H1 (cell line): ENCODE results near the gene SLCO4C1. TPM values are rescaled to one million over a fixed set of nuclear protein-coding genes. Genes with fewer than 3 reads are reported as not detected.

Experiments used
- CTCF ChIA-PET: fragments of 300-600 bp; sonication (Branson Sonifier 250); formaldehyde crosslinking; loops from one replicate; lab custom pipeline; 2021; ENCODE audit not compliant: partially characterized antibody; lab: Charles Lee
- POLR2A ChIA-PET: fragments of 300-600 bp; sonication (Branson Sonifier 250); formaldehyde crosslinking; loops from one replicate; lab custom pipeline; 2021; ENCODE audit warnings: inconsistent platforms; ENCODE audit not compliant: partially characterized antibody; lab: Charles Lee
- DNase-seq, 2 experiments: peaks; one replicate each; pipeline versions ENCODE4 v3.0.0 to v3.0.0-alpha.2; 2010 to 2022; ENCODE audit warnings: low spot score in 2 of 2, low read depth in 1 of 2, mixed read lengths in 1 of 2
- FAIRE-seq: peaks from 2 replicates; lab custom pipeline; 2011; peaks lifted over from hg19 to GRCh38; lab: Jason Lieb, UNC
- H2AFZ ChIP-seq: 2 replicates; pipeline ENCODE4 v1.8.1; 2012; ENCODE audit warnings: low read length, inconsistent platforms
- H2AK5ac ChIP-seq: 2 replicates; pipeline ENCODE4 v1.6.1; 2013; ENCODE audit warnings: low read depth, low read length
- H2BK120ac ChIP-seq: replicated peaks from 2 replicates; pipeline ENCODE3; 2013; ENCODE audit warnings: low read depth, low read length, inconsistent platforms
- H2BK12ac ChIP-seq: 2 replicates; pipeline ENCODE4 v1.6.1; 2013; ENCODE audit warnings: low read depth, low read length
- H2BK15ac ChIP-seq: 2 replicates; pipeline ENCODE4 v1.6.1; 2013; ENCODE audit warnings: low read length
- H2BK20ac ChIP-seq: 2 replicates; pipeline ENCODE4 v1.6.1; 2013; ENCODE audit warnings: low read length
- H2BK5ac ChIP-seq: 2 replicates; pipeline ENCODE4 v1.6.1; 2013; ENCODE audit warnings: low read depth, low read length
- H3K14ac ChIP-seq: 2 replicates; pipeline ENCODE4 v1.6.1; 2013; ENCODE audit warnings: inconsistent platforms; ENCODE audit not compliant: insufficient read length
- H3K18ac ChIP-seq: 2 replicates; pipeline ENCODE4 v1.6.1; 2013; ENCODE audit warnings: low read length; ENCODE audit errors: extremely low read depth
- H3K23ac ChIP-seq: 2 replicates; pipeline ENCODE4 v1.6.1; 2013; ENCODE audit warnings: inconsistent platforms; ENCODE audit not compliant: insufficient read length
- H3K23me2 ChIP-seq: 2 replicates; pipeline ENCODE4 v1.6.1; 2013; ENCODE audit warnings: low read depth, low read length
- H3K27ac ChIP-seq: 2 replicates; pipeline ENCODE4 v1.6.1; 2011; ENCODE audit warnings: low read depth, low read length, inconsistent platforms
- H3K27me3 ChIP-seq, 4 experiments: replicated peaks in 1 of 4; 1 replicate in 1 of 4; 2 replicates in 3 of 4; pipeline versions ENCODE4 v1.6.1 to v1.8.1; 2011 to 2013; ENCODE audit warnings: low read length in 3 of 4, mild to moderate bottlenecking in 3 of 4, inconsistent platforms in 2 of 4, mixed read lengths in 2 of 4, moderate library complexity in 1 of 4; ENCODE audit not compliant: control insufficient read depth in 3 of 4, insufficient read depth in 3 of 4; ENCODE audit errors: extremely low read depth in 1 of 4
- H3K36me3 ChIP-seq, 4 experiments: 2 replicates each; pipeline versions ENCODE4 v1.6.1 to v1.8.1; 2011 to 2013; ENCODE audit warnings: mild to moderate bottlenecking in 4 of 4, low read length in 3 of 4, moderate library complexity in 2 of 4, control low read depth in 1 of 4, inconsistent platforms in 1 of 4; ENCODE audit not compliant: insufficient read depth in 4 of 4, control insufficient read depth in 2 of 4
- H3K4ac ChIP-seq: replicated peaks from 2 replicates; pipeline ENCODE3; 2013; ENCODE audit warnings: low read length, low read depth, mixed read lengths, inconsistent platforms; ENCODE audit not compliant: insufficient read length
- H3K4me1 ChIP-seq, 4 experiments: replicated peaks in 1 of 4; 1 replicate in 1 of 4; 2 replicates in 3 of 4; pipeline versions ENCODE4 v1.6.1 to v1.8.1; 2011 to 2013; ENCODE audit warnings: low read length in 3 of 4, inconsistent platforms in 2 of 4, mixed read lengths in 1 of 4; ENCODE audit not compliant: insufficient read depth in 4 of 4, control insufficient read depth in 3 of 4
- H3K4me2 ChIP-seq, 2 experiments: 2 replicates each; pipeline versions ENCODE4 v1.6.1 to v1.8.1; 2011 to 2013; ENCODE audit warnings: low read depth in 2 of 2, low read length in 2 of 2, control low read depth in 1 of 2, inconsistent platforms in 1 of 2, mild to moderate bottlenecking in 1 of 2; ENCODE audit not compliant: insufficient read depth in 1 of 2
- H3K4me3 ChIP-seq, 4 experiments: fragments of 200-600, 300-600 bp in 1 of 4; sonication (generic), shearing (Covaris generic), sonication (Bioruptor Twin) in 1 of 4; 2 replicates each; pipeline versions ENCODE4 v1.5.1 to v1.8.1; 2011 to 2016; ENCODE audit warnings: low read length in 4 of 4, low read depth in 3 of 4, control low read depth in 2 of 4, inconsistent platforms in 2 of 4, mild to moderate bottlenecking in 2 of 4, mixed read lengths in 1 of 4, moderate library complexity in 1 of 4; ENCODE audit not compliant: insufficient read depth in 2 of 4; ENCODE audit errors: extremely low read depth in 1 of 4
- H3K56ac ChIP-seq: replicated peaks from 2 replicates; pipeline ENCODE3; 2013; ENCODE audit warnings: low read depth, mild to moderate bottlenecking, mixed read lengths, low read length, inconsistent platforms; ENCODE audit not compliant: insufficient read length
- H3K79me1 ChIP-seq: 2 replicates; pipeline ENCODE4 v1.6.1; 2013; ENCODE audit warnings: low read depth, low read length, control low read depth
- H3K79me2 ChIP-seq, 2 experiments: 2 replicates each; pipeline versions ENCODE4 v1.6.1 to v1.8.1; 2012 to 2013; ENCODE audit warnings: low read length in 2 of 2, mild to moderate bottlenecking in 2 of 2, inconsistent platforms in 1 of 2; ENCODE audit not compliant: insufficient read depth in 2 of 2, control insufficient read depth in 1 of 2
- H3K9ac ChIP-seq, 4 experiments: replicated peaks in 1 of 4; 1 replicate in 1 of 4; 2 replicates in 3 of 4; pipeline versions ENCODE4 v1.6.1 to v1.8.1; 2011 to 2013; ENCODE audit warnings: low read depth in 3 of 4, low read length in 3 of 4, control low read depth in 2 of 4, mild to moderate bottlenecking in 2 of 4, moderate library complexity in 2 of 4, inconsistent platforms in 1 of 4; ENCODE audit errors: extremely low read depth in 1 of 4
- H3K9me3 ChIP-seq, 2 experiments: 2 replicates each; pipeline versions ENCODE4 v1.6.1 to v1.8.1; 2012 to 2013; ENCODE audit warnings: mild to moderate bottlenecking in 2 of 2, moderate library complexity in 2 of 2, control low read depth in 1 of 2, inconsistent platforms in 1 of 2, low read depth in 1 of 2, low read length in 1 of 2, mixed read lengths in 1 of 2; ENCODE audit not compliant: insufficient read depth in 2 of 2
- H4K20me1 ChIP-seq, 2 experiments: replicated peaks in 1 of 2; 2 replicates each; pipeline versions ENCODE3 to v1.8.1; 2011 to 2013; ENCODE audit warnings: inconsistent platforms in 2 of 2, low read length in 2 of 2, mild to moderate bottlenecking in 1 of 2; ENCODE audit not compliant: insufficient read depth in 2 of 2, control insufficient read depth in 1 of 2
- H4K5ac ChIP-seq: 2 replicates; pipeline ENCODE4 v1.6.1; 2013; ENCODE audit warnings: low read length, low read depth, mixed read lengths, inconsistent platforms; ENCODE audit not compliant: insufficient read length
- H4K8ac ChIP-seq: 2 replicates; pipeline ENCODE4 v1.8.0; 2013; ENCODE audit warnings: mild to moderate bottlenecking, moderate library complexity, low read length, inconsistent platforms; ENCODE audit not compliant: insufficient read depth; ENCODE audit errors: extremely low read depth
- H4K91ac ChIP-seq: replicated peaks from 2 replicates; pipeline ENCODE3; 2013; ENCODE audit warnings: low read length, mixed read lengths, inconsistent platforms; ENCODE audit not compliant: insufficient read length
- EGR1 ChIP-seq: IDR thresholded peaks from 2 replicates; pipeline ENCODE4 v1.6.1; 2011; ENCODE audit warnings: low read depth, low read length, borderline replicate concordance
- GABPA ChIP-seq: IDR thresholded peaks from 2 replicates; pipeline ENCODE4 v1.6.1; 2011; ENCODE audit warnings: mild to moderate bottlenecking, low read length, moderate library complexity, borderline replicate concordance; ENCODE audit not compliant: insufficient read depth
- KDM5A ChIP-seq: fragments of 200-600 bp; IDR thresholded peaks from 2 replicates; pipeline ENCODE4 v1.7.1; 2012; ENCODE audit warnings: mild to moderate bottlenecking, low read length, inconsistent platforms, mixed read lengths
- RAD21 ChIP-seq, 2 experiments: IDR thresholded peaks in 1 of 2; conservative IDR thresholded peaks in 1 of 2; 2 replicates each; pipeline ENCODE4 v1.6.1; 2011; ENCODE audit warnings: low read depth in 2 of 2, low read length in 2 of 2, improper control_type of control experiment in 1 of 2, inconsistent platforms in 1 of 2, mild to moderate bottlenecking in 1 of 2, moderate library complexity in 1 of 2
- WGBS, 2 experiments: shearing (Covaris generic) in 1 of 2; methylation state at CpG; one replicate each; pipeline versions ENCODE4 v1.1.6 to v1.1.7; 2013 to 2015; ENCODE audit warnings: low lambda C conversion rate in 2 of 2, mixed read lengths in 2 of 2, inconsistent platforms in 1 of 2, low coverage in 1 of 2, missing lambda C conversion rate in 1 of 2; ENCODE audit not compliant: insufficient replicate concordance in 2 of 2, insufficient coverage in 1 of 2, insufficient read length in 1 of 2; ENCODE audit errors: extremely low coverage in 1 of 2, missing lambda C conversion rate in 1 of 2; 5-methylcytosine and 5-hydroxymethylcytosine counted together
- polyA plus RNA-seq, 7 experiments: library from polyadenylated mRNA; depleted of rRNA in 3 of 7; stranded (reverse) in 5 of 7; unstranded in 2 of 7; fragments of >200 nt in 5 of 7; fragments of 200-250 nt in 2 of 7; gene quantifications; 1 replicate in 5 of 7; 2 replicates in 1 of 7; 4 replicates in 1 of 7; pipeline versions ENCODE4 v1.2.1 to v1.2.3, GENCODE V29; 2011 to 2013; ENCODE audit warnings: missing spikeins in 2 of 7, mixed read lengths in 2 of 7
- total RNA-seq: library from RNA; stranded (reverse); fragmentation: NEBNext Ultra II Directional; extraction: Animal tissue kit (Norgen Biotek cat#: 25700); gene quantifications from 2 replicates; pipeline ENCODE4 v1.2.1, GENCODE V29; 2021

Gene SLCO4C1
- total and polyA plus RNA-seq, 2 of the 8 experiments (the other 6 are each of a cell fraction or from before 2014, with no cell fraction given) = 1.3 to 4.9 TPM

- H3K36me3 ChIP-seq = no peaks in the 10 kb centered on the region
- no peak overlapping the region for H2AFZ ChIP-seq
- no peak overlapping the region for H3K4me2 ChIP-seq
- H3K79me2 ChIP-seq = no peaks in the 10 kb centered on the region
- no peaks in the 10 kb centered on the region for H4K20me1 ChIP-seq
- no peak overlapping the region for H3K14ac ChIP-seq
- H3K27ac ChIP-seq = no peak overlapping the region
- H2BK120ac ChIP-seq = no peak overlapping the region
- DNase-seq = no peak
- H2BK20ac ChIP-seq = no peak overlapping the region
- H3K56ac ChIP-seq = no peak overlapping the region
- no peak overlapping the region for H3K4me3 ChIP-seq
- no peak overlapping the region for H4K5ac ChIP-seq
- no peaks in the 10 kb centered on the region for H3K23me2 ChIP-seq
- no peak overlapping the region for H3K18ac ChIP-seq
- no peak overlapping the region for H2BK15ac ChIP-seq
- no peak overlapping the region for H3K9ac ChIP-seq
- H3K9me3 ChIP-seq = no peaks in the 10 kb centered on the region
- H3K27me3 ChIP-seq = no peaks in the 10 kb centered on the region
- ChIA-PET CTCF (no interaction called here), POLR2A (interaction anchor here (0.6 kb wide), 1 partner anchor 26 kb away, joined by 3 read pairs; no protein-coding TSS in a partner anchor)
- no peaks in the 10 kb centered on the region for H3K4me1 ChIP-seq
- no peak for FAIRE-seq
- H4K91ac ChIP-seq = no peak overlapping the region
- H2BK5ac ChIP-seq = no peak overlapping the region
- 92% methylated on average over 4 of the region's 4 CpGs; no CpG with 5 or more reads in 1 of the 2 experiments for WGBS, 2 experiments
- H2AK5ac ChIP-seq = no peak overlapping the region
- H2BK12ac ChIP-seq = no peak overlapping the region
- no peaks in the 10 kb centered on the region for H3K79me1 ChIP-seq
- H3K23ac ChIP-seq = no peak overlapping the region
- no peak overlapping the region for H4K8ac ChIP-seq
- H3K4ac ChIP-seq = no peak overlapping the region
- no peak for TF ChIP-seq KDM5A
- no peak for TF ChIP-seq GABPA
- TF ChIP-seq EGR1 = no peak
- TF ChIP-seq RAD21 (IDR thresholded peaks at IDR 0.05 in 1 of 2, conservative IDR thresholded peaks at IDR 0.05 in 1 of 2; ENCODE audit: low read depth in 2 of 2, low read length in 2 of 2) = no peak
These were observed 52.9 kb downstream of the SLCO4C1 start for GRCh38 chr5:102243213-102243612.
